ENCODE data around the gene STX18.

- TF ChIP-seq POLR2A (IDR thresholded peaks at IDR 0.05) = no peak
- TF ChIP-seq CTCF (IDR thresholded peaks at IDR 0.05) = no peak
These were observed 86.5 kb downstream of the STX18 start for GRCh38 chr4:4455210-4455865.
